ENCODE data around the gene PITPNC1. TPM values are rescaled to one million over a fixed set of nuclear protein-coding genes. Genes with fewer than 3 reads are reported as not detected.

PITPNC1 gene
- total RNA-seq, 1 experiment from 2014 or later, result 6.9 TPM

- Mint-ChIP-seq H3K36me3 (ENCODE audit: insufficient read depth, unreplicated experiment) (no peaks in the 10 kb centered on the region), H3K4me3 (ENCODE audit: low read depth, unreplicated experiment) (no peak overlapping the region), H3K9me3 (ENCODE audit: low read depth, unreplicated experiment) (no peaks in the 10 kb centered on the region), H3K27ac (ENCODE audit: unreplicated experiment) (no peak overlapping the region), H3K27me3 (ENCODE audit: unreplicated experiment) (no peaks in the 10 kb centered on the region), H3K4me1 (ENCODE audit: low read depth, unreplicated experiment) (peaks cover 1% of the 10 kb centered on the region)
- BruUV-seq (replicated peaks), result no TSS peak
- intact Hi-C loops (cut with micrococcal nuclease; ENCODE audit: unreplicated experiment), result no loop called here
- no peak for TF ChIP-seq CTCF (IDR thresholded peaks at IDR 0.05; ENCODE audit: unreplicated experiment)
- CTCF ChIA-PET, result interaction anchor here (0.6 kb wide), 1 partner anchor 291 kb away, joined by 4 read pairs; no protein-coding TSS in a partner anchor
- DNase-seq, result no peak
Measured at GRCh38 chr17:67484261-67484660, 107.2 kb downstream of the PITPNC1 start.

GRCh38 chr17:67485666-67486065, 108.6 kb downstream of the PITPNC1 start:
- TF ChIP-seq CTCF (IDR thresholded peaks at IDR 0.05; ENCODE audit: unreplicated experiment), result no peak
- DNase-seq, result no peak
- H3K36me3 Mint-ChIP-seq (ENCODE audit: insufficient read depth, unreplicated experiment), result no peaks in the 10 kb centered on the region
- CTCF ChIA-PET, result no interaction called here
- H3K27me3 Mint-ChIP-seq (ENCODE audit: unreplicated experiment), result no peaks in the 10 kb centered on the region
- H3K27ac Mint-ChIP-seq (ENCODE audit: unreplicated experiment), result no peak overlapping the region
- H3K4me3 Mint-ChIP-seq (ENCODE audit: low read depth, unreplicated experiment), result no peak overlapping the region
- no peaks in the 10 kb centered on the region for H3K9me3 Mint-ChIP-seq (ENCODE audit: low read depth, unreplicated experiment)
- BruUV-seq (replicated peaks), result no TSS peak
- intact Hi-C loops (cut with micrococcal nuclease; ENCODE audit: unreplicated experiment), result no loop called here
- no peaks in the 10 kb centered on the region for H3K4me1 Mint-ChIP-seq (ENCODE audit: low read depth, unreplicated experiment)

GRCh38 chr17:67487506-67487905, 110.4 kb downstream of the PITPNC1 start:
- CTCF ChIA-PET, result no interaction called here
- intact Hi-C loops (cut with micrococcal nuclease; ENCODE audit: unreplicated experiment), result no loop called here

DNA sequence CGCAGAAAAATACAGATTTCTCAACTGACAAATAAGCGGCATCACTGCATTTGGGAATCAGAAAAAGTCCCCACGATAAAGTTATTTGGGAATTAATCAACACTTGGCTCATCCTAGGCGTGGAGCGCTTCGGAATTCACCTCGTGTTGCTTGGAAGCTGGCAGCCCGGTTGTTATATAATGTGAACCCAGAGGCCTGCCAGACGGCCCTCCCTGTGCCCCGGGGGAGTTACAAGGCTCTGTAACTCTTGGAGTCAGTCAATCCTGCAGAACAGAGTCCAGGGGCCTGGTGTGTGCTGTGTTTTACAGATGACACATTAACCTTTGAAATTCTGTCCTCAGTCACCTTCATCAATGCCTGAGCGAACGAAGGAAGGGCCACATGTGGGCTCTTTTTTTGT, 111.1 kb downstream of the PITPNC1 start:
- Mint-ChIP-seq H3K27me3 (ENCODE audit: unreplicated experiment) (peaks cover 8% of the 10 kb centered on the region), H3K9me3 (ENCODE audit: low read depth, unreplicated experiment) (no peaks in the 10 kb centered on the region), H3K36me3 (ENCODE audit: insufficient read depth, unreplicated experiment) (no peaks in the 10 kb centered on the region), H3K27ac (ENCODE audit: unreplicated experiment) (no peak overlapping the region), H3K4me1 (ENCODE audit: low read depth, unreplicated experiment) (no peaks in the 10 kb centered on the region), H3K4me3 (ENCODE audit: low read depth, unreplicated experiment) (no peak overlapping the region)
- no peak for DNase-seq
- intact Hi-C loops (cut with micrococcal nuclease; ENCODE audit: unreplicated experiment), result no loop called here
- no TSS peak for BruUV-seq (replicated peaks)
- CTCF ChIA-PET, result no interaction called here
- no peak for TF ChIP-seq CTCF (IDR thresholded peaks at IDR 0.05; ENCODE audit: unreplicated experiment)

More at GRCh38 chr17:67487506-67487905, 110.4 kb downstream of the PITPNC1 start:
- TF ChIP-seq CTCF (IDR thresholded peaks at IDR 0.05; ENCODE audit: unreplicated experiment), result no peak
- no peak for DNase-seq
- Mint-ChIP-seq H3K27me3 (ENCODE audit: unreplicated experiment) (peaks cover 8% of the 10 kb centered on the region), H3K27ac (ENCODE audit: unreplicated experiment) (no peak overlapping the region), H3K4me3 (ENCODE audit: low read depth, unreplicated experiment) (no peak overlapping the region), H3K4me1 (ENCODE audit: low read depth, unreplicated experiment) (no peaks in the 10 kb centered on the region), H3K36me3 (ENCODE audit: insufficient read depth, unreplicated experiment) (no peaks in the 10 kb centered on the region), H3K9me3 (ENCODE audit: low read depth, unreplicated experiment) (no peaks in the 10 kb centered on the region)
- no TSS peak for BruUV-seq (replicated peaks)

All from Calu3 (cell line).